ENCODE results near the gene LEP.

- TF ChIP-seq CTCF (IDR thresholded peaks at IDR 0.05) = no peak
- no peak for TF ChIP-seq POLR2A (IDR thresholded peaks at IDR 0.05)
These were observed 10.1 kb upstream of the LEP start for GRCh38 chr7:128231021-128231420.

Measured in esophagus squamous epithelium (tissue), 4 donors.